IPS-20b (cell line): Measurements from ENCODE around the gene ZSCAN5A.
"Not testable (repeated sequence)": the region's sequence is repeated elsewhere in the genome, so short reads cannot be mapped to it uniquely, and the experiment has no call there.

ENCODE experiments used
- H3K27ac ChIP-seq: one replicate; pipeline ENCODE4 v1.5.1; 2013; ENCODE audit warnings: low read length
- H3K27me3 ChIP-seq: 2 replicates; pipeline ENCODE4 v1.6.1; 2013; ENCODE audit warnings: mild to moderate bottlenecking, low read length, inconsistent platforms; ENCODE audit not compliant: insufficient read depth
- H3K36me3 ChIP-seq: 2 replicates; pipeline ENCODE4 v1.6.1; 2013; ENCODE audit warnings: low read depth, mild to moderate bottlenecking, inconsistent platforms, low read length, moderate library complexity; ENCODE audit not compliant: insufficient read depth
- H3K4me1 ChIP-seq: 2 replicates; pipeline ENCODE4 v1.6.1; 2013; ENCODE audit warnings: mild to moderate bottlenecking, control low read depth, inconsistent platforms, low read length, moderate library complexity; ENCODE audit not compliant: insufficient read depth
- H3K4me3 ChIP-seq: 2 replicates; pipeline ENCODE4 v1.5.1; 2013; ENCODE audit warnings: mild to moderate bottlenecking, low read length, inconsistent platforms
- H3K9ac ChIP-seq: 2 replicates; pipeline ENCODE4 v1.6.1; 2013; ENCODE audit warnings: low read depth, mild to moderate bottlenecking, inconsistent platforms, low read length, moderate library complexity
- H3K9me3 ChIP-seq: 2 replicates; pipeline ENCODE4 v1.6.1; 2013; ENCODE audit warnings: mild to moderate bottlenecking, low read depth, low read length, inconsistent platforms; ENCODE audit not compliant: insufficient read depth

The ZSCAN5A gene

DNA sequence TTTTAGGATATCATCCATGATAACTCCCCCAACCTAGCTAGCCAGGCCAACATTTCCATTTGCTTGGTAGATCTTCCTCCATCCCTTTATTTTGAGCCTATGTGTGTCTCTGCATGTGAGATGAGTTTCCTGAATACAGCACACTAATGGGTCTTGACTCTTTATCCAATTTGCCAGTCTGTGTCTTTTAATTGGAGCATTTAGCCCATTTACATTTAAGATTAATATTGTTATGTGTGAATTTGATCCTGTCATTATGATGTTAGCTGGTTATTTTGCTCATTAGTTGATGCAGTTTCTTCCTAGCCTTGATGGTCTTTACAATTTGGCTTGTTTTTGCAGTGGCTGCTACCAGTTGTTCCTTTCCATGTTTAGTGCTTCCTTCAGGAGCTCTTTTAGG is 20.7 kb upstream of the ZSCAN5A start:
- not testable (repeated sequence) for H3K4me3 ChIP-seq, H3K9ac ChIP-seq, H3K36me3 ChIP-seq, H3K27me3 ChIP-seq, H3K27ac ChIP-seq, H3K4me1 ChIP-seq
- H3K9me3 ChIP-seq = peaks cover 49% of the 10 kb centered on the region

DNA sequence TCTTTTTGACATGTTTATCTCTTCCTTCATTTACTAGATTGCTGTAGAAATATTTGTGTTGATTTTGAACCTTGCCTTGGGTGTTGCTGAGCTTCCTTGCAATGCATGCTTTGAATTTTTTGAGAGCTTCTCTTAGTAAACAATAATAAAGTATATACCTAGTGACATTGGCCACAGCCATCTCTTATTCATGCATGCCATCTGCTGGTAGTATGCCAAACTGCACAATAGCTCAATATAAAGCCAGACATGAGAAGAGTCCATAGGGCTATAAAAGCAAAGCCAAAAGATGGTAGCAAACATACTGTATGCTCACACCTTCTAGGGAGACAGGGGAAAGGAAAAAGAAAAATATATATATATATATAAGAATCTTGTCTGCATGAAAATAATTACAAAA is 18.9 kb upstream of the ZSCAN5A start:
- peaks cover 35% of the 10 kb centered on the region for H3K9me3 ChIP-seq
- no peaks in the 10 kb centered on the region for H3K27me3 ChIP-seq
- H3K27ac ChIP-seq = no peak overlapping the region
- H3K4me1 ChIP-seq = no peaks in the 10 kb centered on the region
- H3K36me3 ChIP-seq = no peaks in the 10 kb centered on the region
- no peak overlapping the region for H3K4me3 ChIP-seq
- no peak overlapping the region for H3K9ac ChIP-seq

DNA sequence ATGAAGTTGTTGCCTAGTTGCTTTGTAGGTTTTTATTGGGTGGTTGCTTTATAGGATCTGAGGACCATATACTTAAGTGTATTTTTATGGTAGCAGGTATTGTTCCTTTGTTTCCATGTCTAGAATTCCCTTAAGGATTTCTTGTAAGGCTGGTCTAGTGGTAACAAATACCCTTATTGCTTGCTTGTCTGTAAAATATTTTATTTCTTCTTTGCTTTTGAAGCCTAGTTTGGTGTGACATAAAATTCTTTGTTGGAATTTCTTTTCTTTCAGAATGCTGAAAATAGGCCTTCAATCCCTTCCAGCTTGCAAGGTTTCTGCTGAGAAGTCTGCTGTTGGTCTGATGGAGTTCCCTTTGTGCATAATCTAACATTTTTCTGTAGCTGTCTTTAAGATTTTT is 18.1 kb upstream of the ZSCAN5A start:
- H3K9ac ChIP-seq = no peak overlapping the region
- no peaks in the 10 kb centered on the region for H3K36me3 ChIP-seq
- no peak overlapping the region for H3K27ac ChIP-seq
- H3K4me3 ChIP-seq = no peak overlapping the region
- peaks cover 30% of the 10 kb centered on the region; the same call in 1 of the 2 replicates for H3K9me3 ChIP-seq
- no peaks in the 10 kb centered on the region for H3K27me3 ChIP-seq
- no peaks in the 10 kb centered on the region for H3K4me1 ChIP-seq

DNA sequence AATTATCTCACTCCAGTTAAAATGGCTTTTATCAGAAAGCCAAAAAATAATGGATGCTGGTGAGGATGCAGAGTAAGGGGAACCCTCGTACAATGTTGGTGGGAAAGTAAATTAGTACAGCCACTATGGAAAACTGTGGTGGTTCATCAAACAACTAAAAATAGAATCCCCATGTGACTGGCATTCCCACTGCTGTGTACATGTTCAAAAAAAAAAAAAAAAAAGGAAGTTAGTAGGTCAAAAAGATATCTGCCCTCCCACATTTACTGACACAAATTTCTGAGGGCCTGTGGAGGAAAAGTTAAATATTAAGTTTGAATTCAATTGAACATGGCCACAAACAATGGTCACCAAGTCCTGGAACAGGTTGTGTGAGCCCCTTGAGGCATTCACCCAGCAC is 9.8 kb upstream of the ZSCAN5A start:
- Histone ChIP-seq H3K9me3 (peaks cover 19% of the 10 kb centered on the region; the same call in 1 of the 2 replicates), H3K4me3 (no peak overlapping the region), H3K4me1 (no peaks in the 10 kb centered on the region), H3K36me3 (no peaks in the 10 kb centered on the region), H3K27ac (no peak overlapping the region), H3K9ac (no peak overlapping the region), H3K27me3 (0 out of 2 replicates have a peak, but pooled peaks cover 4% of the 10 kb centered on the region)

DNA sequence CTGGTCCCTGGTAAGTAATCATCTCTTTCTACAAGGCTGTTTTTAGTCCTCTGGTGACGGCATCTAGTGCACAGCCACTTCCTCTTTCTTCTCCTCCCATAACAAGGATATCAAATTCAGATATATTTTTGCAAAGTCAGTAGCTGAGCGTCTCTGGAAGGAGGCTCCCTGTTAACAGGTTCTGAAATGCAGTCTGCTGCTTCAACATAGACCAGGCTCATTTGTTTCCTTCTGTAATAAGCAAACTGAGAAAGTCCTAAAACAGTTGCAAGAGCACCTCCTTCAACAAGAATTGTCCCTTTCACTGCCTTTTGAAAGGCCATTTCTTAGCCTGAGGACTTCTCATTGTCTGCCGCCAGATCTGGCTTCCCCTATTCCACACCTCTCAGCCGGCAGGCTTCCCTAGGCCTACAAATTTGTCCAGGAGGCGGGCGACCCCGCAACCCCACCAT is 7.4 kb upstream of the ZSCAN5A start:
- peaks cover 16% of the 10 kb centered on the region; the same call in 1 of the 2 replicates for H3K9me3 ChIP-seq
- H3K27ac ChIP-seq = no peak overlapping the region
- no peak overlapping the region for H3K4me3 ChIP-seq
- 0 out of 2 replicates have a peak, but pooled peaks cover 4% of the 10 kb centered on the region for H3K27me3 ChIP-seq
- H3K4me1 ChIP-seq = no peaks in the 10 kb centered on the region
- H3K9ac ChIP-seq = no peak overlapping the region
- H3K36me3 ChIP-seq = no peaks in the 10 kb centered on the region

DNA sequence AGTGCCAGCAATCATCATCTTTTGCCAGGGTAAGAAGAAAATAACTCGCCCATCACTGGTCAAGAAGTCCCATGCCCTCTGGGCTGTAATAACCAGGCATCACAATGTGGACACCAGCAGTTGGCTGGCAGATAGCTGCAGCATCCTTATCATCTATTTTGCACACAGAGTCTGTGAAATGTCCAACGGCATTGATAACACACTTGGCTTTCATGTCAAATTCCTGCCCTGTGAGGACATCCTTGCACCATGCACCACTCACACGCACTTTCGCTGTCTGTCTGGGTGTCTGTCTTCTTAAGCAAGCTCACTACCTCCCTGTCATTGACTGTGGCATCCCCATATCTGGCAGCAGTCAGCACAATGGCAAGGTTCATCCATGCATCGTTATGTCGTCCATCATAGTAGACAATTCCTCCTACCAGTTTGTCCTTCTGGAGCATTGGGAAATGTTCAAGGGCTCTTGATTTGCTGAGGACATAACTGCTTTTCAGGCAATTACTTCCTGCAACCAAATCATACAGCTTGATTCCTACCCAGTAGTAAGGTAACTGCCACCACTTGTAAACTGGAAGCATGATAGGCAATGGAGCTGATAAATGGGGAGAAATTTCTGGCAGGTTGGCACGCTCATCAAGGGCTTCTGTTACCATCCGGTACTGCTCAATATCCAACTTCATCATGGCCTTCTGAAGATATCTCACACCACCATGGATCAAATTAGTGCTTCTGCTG is 6.8 kb upstream of the ZSCAN5A start:
- Histone ChIP-seq H3K9ac (no peak overlapping the region), H3K36me3 (no peaks in the 10 kb centered on the region), H3K27ac (no peak overlapping the region), H3K4me1 (no peaks in the 10 kb centered on the region), H3K4me3 (no peak overlapping the region), H3K9me3 (peaks cover 11% of the 10 kb centered on the region; the same call in 1 of the 2 replicates), H3K27me3 (0 out of 2 replicates have a peak, but pooled peaks cover 4% of the 10 kb centered on the region)

DNA sequence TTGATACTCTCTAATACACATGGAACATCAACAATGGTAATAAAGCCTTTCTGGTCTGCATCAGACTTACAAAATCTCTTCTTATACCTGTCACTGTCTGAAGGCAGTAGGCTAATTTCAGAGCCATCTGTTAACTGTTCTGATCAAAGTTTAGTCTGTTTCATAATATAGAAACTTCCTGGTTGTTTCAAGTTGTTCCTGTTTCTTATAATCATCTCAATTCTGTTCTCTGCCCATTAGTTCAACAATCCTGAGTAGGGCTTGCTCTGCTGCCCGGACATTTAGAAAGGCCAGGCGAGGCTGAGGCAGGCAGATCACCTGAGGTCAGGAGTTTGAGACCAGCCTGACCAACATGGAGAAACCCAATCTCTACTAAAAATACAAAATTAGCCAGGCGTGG is 5.4 kb upstream of the ZSCAN5A start:
- no peak overlapping the region for H3K9ac ChIP-seq

DNA sequence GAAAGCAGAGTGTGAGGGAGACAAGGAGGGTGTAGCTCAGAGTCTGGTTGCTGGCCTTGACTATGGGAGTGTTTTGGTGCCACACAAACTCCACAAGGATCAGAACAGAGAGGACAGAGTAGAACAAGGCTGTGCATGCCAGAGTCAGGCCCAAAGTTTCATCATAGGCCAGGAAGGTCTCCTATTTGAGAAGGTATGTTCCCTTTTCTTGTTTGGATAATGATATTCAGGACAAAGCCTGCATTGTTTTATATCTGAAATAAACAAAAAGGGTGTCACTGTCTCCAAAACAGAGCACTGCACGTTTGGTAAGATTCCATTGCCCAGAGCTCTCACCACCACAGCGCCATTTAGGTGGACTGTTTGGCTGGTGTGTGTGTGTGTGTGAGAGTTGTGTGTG is 3.1 kb upstream of the ZSCAN5A start:
- no peak overlapping the region for H3K4me3 ChIP-seq
- no peak overlapping the region for H3K27ac ChIP-seq
- H3K9ac ChIP-seq = no peak overlapping the region
- no peaks in the 10 kb centered on the region for H3K9me3 ChIP-seq
- 0 out of 2 replicates have a peak, but pooled peaks cover 4% of the 10 kb centered on the region for H3K27me3 ChIP-seq
- H3K4me1 ChIP-seq = no peaks in the 10 kb centered on the region
- no peaks in the 10 kb centered on the region for H3K36me3 ChIP-seq

More for the DNA sequence above, 5.4 kb upstream of the ZSCAN5A start:
- H3K4me1 ChIP-seq = no peaks in the 10 kb centered on the region
- H3K27ac ChIP-seq = no peak overlapping the region
- no peak overlapping the region for H3K4me3 ChIP-seq
- no peaks in the 10 kb centered on the region for H3K36me3 ChIP-seq
- H3K27me3 ChIP-seq = 0 out of 2 replicates have a peak, but pooled peaks cover 4% of the 10 kb centered on the region
- H3K9me3 ChIP-seq = peaks cover 6% of the 10 kb centered on the region; the same call in 1 of the 2 replicates

DNA sequence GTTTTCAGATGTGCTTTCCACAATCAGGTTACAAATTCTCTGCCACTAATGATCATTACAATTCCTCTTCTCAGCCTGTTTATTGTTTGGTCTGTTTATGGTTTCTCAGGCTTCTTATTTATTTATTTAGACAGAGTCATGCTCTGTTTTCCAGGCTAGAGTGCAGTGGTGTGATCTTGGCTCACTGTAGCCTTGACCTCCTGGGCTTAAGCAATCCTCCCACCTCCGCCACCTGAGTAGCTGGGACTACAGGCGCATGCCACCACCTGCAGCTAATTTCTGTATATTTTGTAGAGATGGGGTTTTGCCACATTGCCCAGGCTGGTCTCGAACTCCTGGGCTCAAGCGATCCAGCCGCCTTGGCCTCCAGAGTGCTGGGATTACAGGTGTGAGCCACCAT is 2.1 kb upstream of the ZSCAN5A start:
- no peak overlapping the region for H3K4me3 ChIP-seq
- H3K27me3 ChIP-seq = 0 out of 2 replicates have a peak, but pooled peaks cover 4% of the 10 kb centered on the region
- no peak overlapping the region for H3K9ac ChIP-seq
- H3K27ac ChIP-seq = no peak overlapping the region
- no peaks in the 10 kb centered on the region for H3K4me1 ChIP-seq
- no peaks in the 10 kb centered on the region for H3K9me3 ChIP-seq
- peaks cover 4% of the 10 kb centered on the region; the same call in 1 of the 2 replicates for H3K36me3 ChIP-seq

DNA sequence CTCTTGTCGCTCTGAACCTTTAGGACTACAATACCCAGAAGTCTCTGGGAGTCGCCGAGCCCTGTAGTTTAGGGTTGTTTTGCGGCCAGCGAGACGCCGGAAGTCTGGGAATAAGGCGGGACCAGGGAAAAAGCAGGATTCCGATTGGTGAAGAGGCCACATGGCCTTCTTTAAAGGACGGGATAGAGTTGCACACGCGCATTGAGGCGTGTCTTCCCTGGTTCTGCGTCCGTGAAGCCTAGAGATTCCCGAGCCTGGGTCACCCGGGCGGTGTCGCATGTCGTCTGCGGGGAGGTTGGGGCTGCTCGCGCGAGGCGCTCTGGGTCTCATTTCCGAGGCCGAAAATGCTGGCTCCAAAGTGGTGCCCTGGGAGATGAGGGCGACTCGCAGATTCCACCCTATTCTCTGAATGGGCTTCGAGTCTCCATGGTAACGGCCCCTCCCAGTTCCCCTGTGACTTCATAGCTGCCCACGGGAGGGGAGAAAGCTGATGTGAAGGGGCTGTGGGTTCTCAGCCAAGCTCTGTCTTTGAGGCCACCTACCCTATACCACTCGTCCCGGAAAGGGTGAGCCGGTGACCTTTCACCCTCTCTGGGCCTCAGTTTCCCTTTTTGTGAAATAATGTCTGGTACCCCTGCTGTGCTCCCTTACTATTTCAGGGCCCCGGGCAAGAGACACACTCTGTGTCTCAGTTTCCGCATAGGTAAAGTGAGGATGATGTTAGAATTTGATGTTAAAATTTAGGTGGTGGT is 614 bp upstream of the ZSCAN5A start:
- Histone ChIP-seq H3K27me3 (no peaks in the 10 kb centered on the region), H3K9ac (peak overlapping the region; percentile 83; the same call in 1 of the 2 replicates), H3K9me3 (no peaks in the 10 kb centered on the region), H3K4me3 (peak overlapping the region; percentile 78), H3K36me3 (peaks cover 10% of the 10 kb centered on the region; the same call in 1 of the 2 replicates), H3K27ac (peak overlapping the region; percentile 54), H3K4me1 (no peaks in the 10 kb centered on the region)

DNA sequence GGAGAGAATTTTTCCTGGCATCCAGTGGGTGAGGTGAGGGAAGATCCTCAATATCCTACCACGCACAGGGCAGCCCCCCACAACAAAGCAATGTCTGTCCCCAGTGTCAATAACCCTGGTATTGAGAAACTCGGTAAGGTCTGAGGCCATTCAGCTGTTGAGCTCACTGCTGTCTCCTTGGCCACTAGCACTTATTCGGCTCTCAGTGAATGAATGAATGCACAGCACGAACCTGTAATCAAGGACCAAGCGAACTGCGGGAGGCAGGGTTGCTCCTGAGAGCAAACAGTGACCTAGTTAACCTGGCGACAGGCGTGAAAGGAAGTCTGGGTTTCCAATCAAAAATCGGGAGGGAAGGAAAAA is 640 bp downstream of the ZSCAN5A start:
- H3K27ac ChIP-seq = peak overlapping the region; percentile 54
- H3K4me3 ChIP-seq = peak overlapping the region; percentile 78
- no peaks in the 10 kb centered on the region for H3K27me3 ChIP-seq
- H3K9ac ChIP-seq = peak overlapping the region; percentile 83
- peaks cover 10% of the 10 kb centered on the region; the same call in 1 of the 2 replicates for H3K36me3 ChIP-seq
- H3K4me1 ChIP-seq = no peaks in the 10 kb centered on the region
- no peaks in the 10 kb centered on the region for H3K9me3 ChIP-seq
